SK-N-MC (cell line): Measurements from ENCODE around the gene TXLNG.

Experiments
- EZH2 ChIP-seq: fragments of 200-600 bp; sonication (generic); IDR thresholded peaks from one replicate; pipeline ENCODE4 v1.6.1; 2017; ENCODE audit warnings: antibody characterized with exemption
- FOXP2 ChIP-seq: optimal IDR thresholded peaks from 2 replicates; pipeline ENCODE3; 2011; ENCODE audit warnings: mild to moderate bottlenecking, moderate library complexity; ENCODE audit not compliant: insufficient read depth; ENCODE audit errors: extremely low read length, control extremely low read depth

DNA sequence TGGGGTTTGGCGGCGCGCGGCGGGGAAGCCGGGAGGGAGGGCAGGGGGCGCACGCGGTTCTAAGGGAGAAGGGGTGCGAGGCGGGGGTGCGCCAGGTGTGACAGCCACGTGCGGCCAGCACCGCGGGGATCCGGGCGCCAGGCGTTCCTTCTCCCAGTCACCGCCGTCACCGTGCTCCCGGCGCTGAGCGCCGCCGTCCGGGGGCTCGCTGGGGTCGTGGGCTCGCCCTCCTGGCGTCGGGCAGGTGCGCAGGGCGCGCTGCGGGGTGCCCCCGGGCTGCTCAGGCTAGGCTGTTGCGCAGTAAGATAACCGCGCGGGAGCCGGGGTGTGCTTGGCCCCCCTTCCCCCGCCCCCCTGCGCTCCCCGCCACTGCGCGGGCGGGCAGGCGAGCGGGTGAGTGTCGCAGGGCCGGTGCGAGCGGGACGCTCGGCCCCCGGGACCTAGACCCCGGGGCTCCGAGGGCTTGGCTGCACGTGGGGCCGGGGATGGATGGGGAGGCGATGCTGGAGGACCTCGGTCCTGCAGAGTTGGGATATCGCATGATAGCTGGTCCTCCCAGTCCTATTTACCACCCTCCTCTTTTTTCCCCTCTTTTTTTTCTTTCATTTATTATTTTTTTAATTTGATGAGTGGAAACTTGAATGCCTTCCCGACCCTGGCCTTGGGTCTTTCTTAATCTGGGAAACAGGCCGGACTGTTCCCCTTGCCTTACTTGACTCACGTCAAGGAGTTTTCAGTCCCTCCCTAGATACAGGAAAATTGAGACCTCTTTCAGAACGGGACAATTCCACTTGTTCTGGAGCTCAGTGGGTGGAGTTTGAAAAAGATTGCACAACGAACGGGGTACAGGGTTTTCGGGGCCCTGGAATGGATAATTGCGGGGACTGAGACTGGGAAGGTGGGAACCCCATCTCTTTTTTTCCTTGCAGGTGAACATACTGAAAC, 797 bp downstream of the TXLNG start:
- TF ChIP-seq EZH2 = no peak
- no peak for TF ChIP-seq FOXP2
